ENCODE data around the gene STK32B.

DNA sequence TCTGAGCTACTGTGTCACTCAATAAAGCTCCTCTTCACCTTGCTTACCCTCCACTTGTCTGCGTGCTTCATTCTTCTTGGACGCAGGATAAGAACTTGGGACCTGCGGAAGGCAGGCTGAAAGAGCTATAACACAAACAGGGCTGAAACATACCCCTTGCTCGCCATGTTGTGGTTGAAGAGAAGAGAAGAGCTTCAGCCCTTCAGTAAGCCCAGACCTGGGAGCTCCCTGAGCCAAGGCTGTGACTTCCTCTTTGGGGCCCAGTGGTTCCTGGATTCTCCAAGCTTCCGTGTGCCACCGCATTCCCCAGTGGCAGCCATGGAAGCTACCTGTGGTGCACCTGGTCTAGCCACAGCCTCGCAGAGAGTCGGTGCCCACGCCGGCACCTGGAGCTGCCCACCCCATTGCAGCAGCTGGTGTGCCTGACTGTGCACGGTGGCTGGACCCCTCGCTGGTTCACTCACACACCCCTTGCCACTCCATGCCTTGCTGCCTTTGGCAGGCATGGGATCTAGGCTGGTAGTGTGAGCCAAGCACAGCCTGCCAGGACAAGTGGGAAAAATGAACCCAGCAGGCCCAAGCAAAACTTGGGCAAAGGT lies 496.5 kb downstream of the STK32B start:
- TF ChIP-seq TFE3 (CRISPR knock-in tag; IDR thresholded peaks at IDR 0.05), result no peak
- TF ChIP-seq MYC (IDR thresholded peaks at IDR 0.05; ENCODE audit: low read depth, low read length), result no peak
- TF ChIP-seq MYC (CRISPR knock-in tag; IDR thresholded peaks at IDR 0.05; ENCODE audit: borderline replicate concordance, low read depth), result no peak
- TF ChIP-seq CTCF (IDR thresholded peaks at IDR 0.05 in 2 of 3, conservative IDR thresholded peaks at IDR 0.05 in 1 of 3; ENCODE audit: insufficient read depth in 2 of 3, low read depth in 1 of 3, low read length in 3 of 3), result no peak
- TF ChIP-seq ZNF263 (CRISPR knock-in tag; IDR thresholded peaks at IDR 0.05; ENCODE audit: borderline replicate concordance), result no peak
- no peak for TF ChIP-seq ZNF274 (IDR thresholded peaks at IDR 0.05; ENCODE audit: borderline replicate concordance, low read depth, low read length)
- TF ChIP-seq, protein P1, sequence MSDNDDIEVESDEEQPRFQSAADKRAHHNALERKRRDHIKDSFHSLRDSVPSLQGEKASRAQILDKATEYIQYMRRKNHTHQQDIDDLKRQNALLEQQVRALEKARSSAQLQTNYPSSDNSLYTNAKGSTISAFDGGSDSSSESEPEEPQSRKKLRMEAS (CRISPR knock-in tag; IDR thresholded peaks at IDR 0.05), result no peak
- TF ChIP-seq POLR2A (conservative IDR thresholded peaks at IDR 0.05), result no peak
- TF ChIP-seq ZNF592 (IDR thresholded peaks at IDR 0.05), result no peak
- TF ChIP-seq KDM1A (IDR thresholded peaks at IDR 0.05), result no peak
- no peak for TF ChIP-seq PCBP1 (IDR thresholded peaks at IDR 0.05; ENCODE audit: low read depth, low read length, poor library complexity, severe bottlenecking)
- TF ChIP-seq RFX5 (IDR thresholded peaks at IDR 0.05; ENCODE audit: low read depth, low read length), result no peak
- TF ChIP-seq, protein P2, sequence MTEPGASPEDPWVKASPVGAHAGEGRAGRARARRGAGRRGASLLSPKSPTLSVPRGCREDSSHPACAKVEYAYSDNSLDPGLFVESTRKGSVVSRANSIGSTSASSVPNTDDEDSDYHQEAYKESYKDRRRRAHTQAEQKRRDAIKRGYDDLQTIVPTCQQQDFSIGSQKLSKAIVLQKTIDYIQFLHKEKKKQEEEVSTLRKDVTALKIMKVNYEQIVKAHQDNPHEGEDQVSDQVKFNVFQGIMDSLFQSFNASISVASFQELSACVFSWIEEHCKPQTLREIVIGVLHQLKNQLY (CRISPR knock-in tag; conservative IDR thresholded peaks at IDR 0.05), result no peak
- TF ChIP-seq MXI1 (IDR thresholded peaks at IDR 0.05; ENCODE audit: low read depth, low read length), result no peak
- TF ChIP-seq PKNOX1 (IDR thresholded peaks at IDR 0.05), result no peak
